Measurements from ENCODE around the gene WBP4.

GRCh38 chr13:41099986-41100385, 38.7 kb downstream of the WBP4 start:
- TF ChIP-seq GATA2 (IDR thresholded peaks at IDR 0.05; ENCODE audit: low read depth, low read length) = no peak
- no peak for TF ChIP-seq GATA3 (IDR thresholded peaks at IDR 0.05; ENCODE audit: low read depth, low read length)
